Measurements from ENCODE around the gene PRPSAP2.
A peak's percentile ranks its signal among the peaks of the same experiment; 100 is the strongest.
"Not testable (repeated sequence)": the region's sequence is repeated elsewhere in the genome, so short reads cannot be mapped to it uniquely, and the experiment has no call there.

PRPSAP2 gene, protein sequence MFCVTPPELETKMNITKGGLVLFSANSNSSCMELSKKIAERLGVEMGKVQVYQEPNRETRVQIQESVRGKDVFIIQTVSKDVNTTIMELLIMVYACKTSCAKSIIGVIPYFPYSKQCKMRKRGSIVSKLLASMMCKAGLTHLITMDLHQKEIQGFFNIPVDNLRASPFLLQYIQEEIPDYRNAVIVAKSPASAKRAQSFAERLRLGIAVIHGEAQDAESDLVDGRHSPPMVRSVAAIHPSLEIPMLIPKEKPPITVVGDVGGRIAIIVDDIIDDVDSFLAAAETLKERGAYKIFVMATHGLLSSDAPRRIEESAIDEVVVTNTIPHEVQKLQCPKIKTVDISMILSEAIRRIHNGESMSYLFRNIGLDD

GRCh38 chr17:18857864-18858566 is at the start of gene PRPSAP2:
Gene PRPSAP2 (plus strand): TSS chr17:18858131. CDS start chr17:18865834, 7,703 bp downstream.
- DNase-seq: peak; percentile 55

DNA sequence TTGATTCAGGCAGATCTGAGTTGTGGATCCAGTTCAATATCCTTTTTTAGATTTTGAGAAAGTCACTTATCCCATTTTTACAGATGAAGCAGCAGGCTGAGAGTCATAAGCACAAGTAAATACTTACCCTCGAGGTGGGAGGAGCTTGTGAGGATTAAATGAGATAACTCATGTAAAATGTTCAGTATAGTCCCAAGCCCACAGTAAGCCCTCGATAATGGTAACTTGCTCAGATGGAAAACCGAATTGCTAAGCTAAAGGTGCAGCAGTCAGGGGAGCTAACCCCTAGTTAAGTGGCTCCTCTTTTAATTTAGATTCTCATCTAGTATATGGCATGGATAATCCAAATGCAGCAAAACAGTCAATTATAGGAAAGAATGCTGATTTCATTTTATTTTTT is 42.0 kb upstream of the PRPSAP2 start:
- DNase-seq: not testable (repeated sequence)

DNA sequence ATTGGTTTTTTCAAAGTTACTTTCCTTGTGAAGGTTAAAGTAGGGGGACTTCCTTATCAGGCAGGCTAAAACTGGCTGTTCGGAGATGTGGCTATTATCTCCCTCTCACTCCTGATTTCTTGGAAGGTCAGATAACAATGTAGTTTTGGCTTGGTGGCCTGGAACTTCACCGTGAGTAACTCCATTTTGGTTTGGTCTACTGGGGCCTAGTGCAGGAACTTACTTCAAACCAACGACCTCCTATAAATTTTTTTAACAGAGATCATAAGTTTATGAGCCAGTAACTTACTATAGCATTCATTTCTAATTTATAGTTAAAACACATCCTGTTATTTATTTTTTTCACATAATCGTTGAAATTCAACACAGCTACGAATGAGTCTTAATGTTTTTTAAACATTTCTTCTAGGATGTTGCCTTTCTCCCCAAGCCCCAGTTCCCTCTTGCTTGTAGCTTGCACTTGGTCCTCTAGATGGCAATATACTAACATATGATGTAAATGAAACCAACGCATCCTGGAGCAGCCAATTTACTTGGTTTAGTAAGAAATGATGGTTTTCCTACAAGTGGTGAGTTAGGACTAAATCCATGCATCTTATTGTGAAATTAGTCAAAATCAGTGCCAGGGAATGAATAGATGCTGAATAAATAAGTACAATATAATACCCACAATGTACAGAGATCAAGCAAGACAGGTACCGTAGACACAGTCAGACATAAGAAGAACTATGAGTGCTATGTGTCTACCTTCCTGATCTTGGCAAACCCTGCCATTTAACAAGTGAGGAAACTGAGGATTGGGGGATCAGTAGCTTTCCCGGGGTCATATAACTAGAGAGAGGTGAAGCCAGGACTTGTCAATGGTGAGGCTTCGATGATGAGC is 41.2 kb upstream of the PRPSAP2 start:
- not testable (repeated sequence) for DNase-seq

DNA sequence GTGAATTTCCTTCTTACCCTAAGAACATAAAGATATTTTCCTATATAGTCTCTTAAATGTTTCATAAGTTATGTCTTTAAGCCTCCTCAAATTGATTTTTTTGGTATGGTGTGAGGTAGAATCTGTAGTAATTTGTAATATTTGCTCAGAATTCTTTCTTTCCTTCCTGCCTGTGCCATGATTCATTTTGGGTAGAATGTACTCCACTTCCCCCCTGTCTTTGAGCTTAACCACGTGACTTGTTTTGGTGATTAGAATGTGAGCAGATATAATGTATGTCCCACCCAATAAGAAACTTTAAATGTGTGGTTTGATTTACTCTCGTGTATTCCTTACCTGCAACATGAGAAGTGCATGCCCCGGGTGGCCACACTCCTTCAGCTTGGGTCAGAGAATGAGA is 36.5 kb upstream of the PRPSAP2 start:
- DNase-seq: not testable (repeated sequence)

DNA sequence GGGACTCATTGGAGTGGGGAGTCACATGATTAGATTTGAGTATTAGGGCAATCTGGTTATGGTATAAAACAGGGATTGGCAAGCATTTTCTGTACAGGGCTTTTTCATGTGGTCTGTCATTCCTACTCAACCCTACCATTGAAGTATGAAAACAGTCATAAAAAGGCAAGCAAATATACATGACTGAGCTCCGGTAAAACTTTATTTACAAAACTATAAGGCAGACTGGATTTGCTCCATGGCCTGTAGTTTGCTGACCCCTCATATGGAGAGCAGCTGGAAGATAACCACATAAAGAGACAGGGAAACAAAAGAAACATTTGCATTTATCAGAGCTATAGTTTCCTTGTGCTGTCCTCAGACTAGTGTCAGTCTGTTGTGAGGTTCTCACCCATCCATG is 30.3 kb upstream of the PRPSAP2 start:
- not testable (repeated sequence) for DNase-seq

- no peak for DNase-seq
Measured at GRCh38 chr17:18848501-18848900, 9.4 kb upstream of the PRPSAP2 start.

DNA sequence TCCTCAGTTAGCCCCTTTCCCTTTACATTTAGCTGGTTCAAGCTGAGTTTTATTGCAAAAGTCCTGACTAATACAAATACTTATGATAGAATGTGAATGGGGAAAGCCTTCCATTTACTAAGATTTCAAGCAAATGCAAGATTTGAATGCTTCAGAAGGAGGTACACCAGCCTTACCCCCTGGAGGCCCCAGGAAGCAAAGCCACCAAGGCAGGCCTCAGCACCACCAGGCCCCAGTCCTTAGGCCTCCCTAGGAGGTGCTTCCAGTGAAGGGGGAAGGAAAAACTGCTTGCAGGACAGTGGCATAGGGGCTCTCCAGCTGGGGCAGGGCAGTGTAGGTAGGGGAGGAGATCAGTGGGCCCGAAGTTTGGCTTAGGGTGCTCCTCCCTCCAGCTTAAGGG is 7.3 kb upstream of the PRPSAP2 start:
- no peak for DNase-seq

DNA sequence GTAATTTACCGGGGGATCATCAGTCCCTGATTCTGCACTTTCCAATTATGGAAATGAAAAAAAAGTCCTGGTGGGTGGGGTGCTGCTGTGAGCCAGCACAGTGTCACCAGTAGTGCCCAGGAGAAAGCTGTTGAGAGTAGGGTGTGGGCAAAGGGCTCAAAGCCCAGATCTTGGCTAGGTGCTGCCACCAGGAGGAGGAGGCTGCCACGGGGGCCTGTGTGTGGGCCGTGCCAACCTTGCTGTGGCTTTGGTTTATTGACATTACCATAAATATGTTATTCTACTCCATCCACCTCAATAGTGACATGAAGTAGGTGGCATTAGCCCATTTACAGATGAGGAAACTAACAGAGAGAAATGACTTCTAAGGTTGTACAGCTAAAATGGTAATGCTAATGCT is 6.7 kb upstream of the PRPSAP2 start:
- no peak for DNase-seq

- no peak for DNase-seq
Measured at GRCh38 chr17:18854956-18855355, 3.0 kb upstream of the PRPSAP2 start.

DNA sequence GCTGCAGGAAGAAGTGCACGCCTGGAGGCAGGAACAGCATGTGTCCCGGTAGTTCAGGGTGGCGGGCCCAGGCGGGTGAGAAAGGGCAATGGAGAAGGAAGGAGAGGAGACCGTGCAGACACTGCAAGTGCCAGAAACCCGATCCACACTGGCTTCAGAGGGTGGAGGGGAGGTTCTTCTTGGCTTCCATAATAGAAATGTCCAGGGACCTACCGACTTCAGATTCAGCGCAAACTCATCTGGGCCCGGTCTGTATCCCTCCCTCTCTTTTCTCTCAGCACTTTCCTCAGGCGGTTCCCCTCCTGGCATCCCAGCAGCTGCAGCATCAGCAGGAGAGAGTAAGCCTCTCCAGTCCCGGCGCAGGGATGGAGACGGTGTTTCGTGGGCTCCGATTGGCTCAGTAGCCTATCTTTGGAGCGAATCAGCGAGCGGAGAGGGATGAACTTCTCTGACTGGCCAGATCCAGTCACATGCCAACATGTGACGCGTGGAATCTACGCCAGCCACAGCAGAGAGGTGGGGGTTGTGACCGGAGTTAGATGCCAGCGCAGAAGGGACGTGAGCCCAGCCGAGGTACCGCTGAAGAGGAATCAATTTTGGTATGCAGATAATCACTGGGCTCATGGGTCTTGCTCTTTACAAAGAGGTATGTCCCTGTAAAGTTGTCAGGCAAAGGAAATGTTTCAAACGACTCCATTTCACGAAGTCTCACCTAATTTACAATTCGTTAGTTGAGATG is 1.9 kb upstream of the PRPSAP2 start:
- peak; percentile 88 for DNase-seq

GRCh38 chr17:18856570-18856915 is 1.4 kb upstream of the PRPSAP2 start:
- DNase-seq: no peak

DNA sequence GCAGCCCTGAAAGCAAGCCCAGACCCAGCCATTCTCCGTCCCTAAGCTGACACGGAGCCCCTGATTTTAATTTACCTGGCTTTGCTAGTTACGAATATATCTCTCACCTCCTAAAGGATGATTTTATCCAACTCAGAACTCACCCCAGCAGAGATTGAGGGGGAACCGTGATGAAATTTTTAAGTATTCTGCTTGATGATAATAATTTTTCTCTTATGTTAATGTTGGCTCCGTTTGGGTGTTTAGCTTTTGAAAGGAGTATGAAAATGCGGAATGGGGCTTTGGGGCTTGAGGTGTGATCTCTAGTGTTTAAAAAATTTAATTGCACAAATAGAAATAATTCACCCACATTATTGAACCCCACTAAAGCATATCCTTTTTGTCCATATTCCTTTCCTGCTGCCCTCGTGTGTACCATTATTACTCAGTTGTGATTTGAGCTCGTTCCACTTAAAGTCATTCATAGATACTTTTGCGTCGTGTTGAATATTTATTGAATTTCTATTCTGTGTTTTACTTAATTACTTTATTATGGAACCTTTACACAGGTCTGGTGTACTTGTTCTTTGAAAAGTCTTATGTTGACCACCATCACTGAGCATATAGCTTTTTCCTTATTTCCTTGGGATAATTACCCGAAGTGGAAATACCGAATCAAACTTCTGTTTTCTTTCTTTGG is 775 bp downstream of the PRPSAP2 start:
- DNase-seq: no peak

- no peak for DNase-seq
Measured at GRCh38 chr17:18859256-18859655, 1.3 kb downstream of the PRPSAP2 start.

GRCh38 chr17:18860161-18860972 is 2.4 kb downstream of the PRPSAP2 start:
- DNase-seq: no peak

GRCh38 chr17:18862011-18862410 is 4.1 kb downstream of the PRPSAP2 start:
- DNase-seq: no peak

DNA sequence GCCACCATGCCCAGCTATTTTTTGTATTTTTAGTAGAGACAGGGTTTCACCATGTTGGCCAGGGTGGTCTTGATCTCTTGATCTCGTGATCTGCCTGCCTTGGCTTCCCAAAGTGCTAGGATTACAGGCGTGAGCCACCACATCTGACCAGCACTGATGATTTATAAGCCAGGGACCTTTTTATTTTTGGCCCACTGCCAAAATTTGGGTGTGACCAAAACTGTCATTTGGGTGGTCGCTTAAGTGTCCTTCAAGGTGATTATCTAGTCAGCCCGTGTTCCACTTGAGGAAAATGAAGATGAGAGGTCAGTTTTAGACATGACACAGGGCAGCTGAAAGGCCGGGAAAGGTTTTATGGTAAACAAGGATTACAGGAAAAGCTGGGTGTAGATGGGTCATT is 7.1 kb downstream of the PRPSAP2 start:
- DNase-seq: not testable (repeated sequence)

DNA sequence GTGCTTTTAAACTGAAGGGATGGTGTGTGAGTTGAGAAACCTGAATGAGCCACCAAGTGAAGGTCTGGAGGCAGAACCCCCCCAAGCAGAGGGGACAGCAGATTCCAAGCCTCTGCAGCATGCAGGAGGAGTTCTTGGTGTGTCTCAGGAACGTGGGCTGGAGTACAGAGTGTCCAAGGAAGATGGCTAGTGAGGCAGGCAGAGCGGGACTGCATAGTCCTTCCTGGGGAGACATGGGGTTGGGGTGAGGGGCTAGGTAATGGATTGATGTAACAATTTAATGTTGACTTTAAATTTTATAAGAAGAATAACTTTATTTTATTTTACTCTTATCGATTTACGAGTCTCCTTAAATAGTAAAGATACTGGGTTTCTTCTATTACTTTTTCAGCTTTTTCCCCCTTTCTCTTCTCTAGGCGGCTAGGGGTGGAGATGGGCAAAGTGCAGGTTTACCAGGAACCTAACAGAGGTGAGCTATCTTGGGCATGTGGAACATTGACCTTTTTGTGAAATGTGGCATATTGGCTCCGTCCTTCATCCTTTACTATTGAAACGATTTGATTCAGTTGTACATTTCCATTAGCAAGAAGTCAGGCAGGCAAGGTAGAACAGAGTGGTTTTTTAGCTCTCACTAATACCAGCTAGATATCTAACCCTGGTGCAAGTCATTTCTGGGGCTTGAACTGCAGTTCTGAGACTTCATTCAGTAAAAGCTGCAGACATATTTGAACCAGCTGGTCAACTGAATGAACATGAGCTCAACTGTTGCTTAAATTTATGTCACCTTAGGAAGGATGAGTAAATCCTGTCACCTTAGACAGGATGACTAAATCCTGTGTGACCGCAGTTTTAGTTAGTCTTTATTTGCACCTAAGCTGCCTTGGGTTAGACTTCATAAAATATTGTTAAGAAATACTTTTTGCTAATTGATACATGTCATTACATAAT is 9.2 kb downstream of the PRPSAP2 start:
- no peak for DNase-seq

DNA sequence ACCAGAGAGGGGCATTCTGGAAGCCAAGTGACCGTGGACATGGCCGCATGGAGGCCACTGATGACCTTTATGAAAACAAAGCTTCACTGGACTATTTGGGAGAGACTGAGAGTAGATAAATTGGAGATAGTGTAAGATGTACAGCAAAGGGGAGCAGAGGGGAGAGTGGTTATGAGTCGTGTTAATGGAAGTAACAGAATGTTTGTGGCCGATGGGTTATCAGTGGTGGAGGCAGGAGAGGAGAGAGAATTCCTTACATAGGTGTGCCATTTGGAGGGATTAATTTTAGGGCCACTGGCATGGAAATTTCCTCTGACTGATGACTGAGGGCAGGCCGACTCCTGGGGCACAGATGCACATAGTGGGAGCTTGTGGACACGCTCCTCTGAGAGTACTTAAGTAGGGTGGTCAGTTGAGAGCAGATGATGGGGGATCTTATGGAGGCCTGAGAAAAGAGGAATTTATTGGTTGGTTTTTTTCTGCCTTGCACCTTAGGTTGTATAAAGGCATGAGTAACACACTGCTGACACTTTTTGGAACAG is 19.2 kb downstream of the PRPSAP2 start:
- no peak for DNase-seq

- DNase-seq: no peak
Measured at GRCh38 chr17:18888766-18889290, 30.9 kb downstream of the PRPSAP2 start.
